ENCODE data around the gene GDPGP1.

The GDPGP1 gene

DNA sequence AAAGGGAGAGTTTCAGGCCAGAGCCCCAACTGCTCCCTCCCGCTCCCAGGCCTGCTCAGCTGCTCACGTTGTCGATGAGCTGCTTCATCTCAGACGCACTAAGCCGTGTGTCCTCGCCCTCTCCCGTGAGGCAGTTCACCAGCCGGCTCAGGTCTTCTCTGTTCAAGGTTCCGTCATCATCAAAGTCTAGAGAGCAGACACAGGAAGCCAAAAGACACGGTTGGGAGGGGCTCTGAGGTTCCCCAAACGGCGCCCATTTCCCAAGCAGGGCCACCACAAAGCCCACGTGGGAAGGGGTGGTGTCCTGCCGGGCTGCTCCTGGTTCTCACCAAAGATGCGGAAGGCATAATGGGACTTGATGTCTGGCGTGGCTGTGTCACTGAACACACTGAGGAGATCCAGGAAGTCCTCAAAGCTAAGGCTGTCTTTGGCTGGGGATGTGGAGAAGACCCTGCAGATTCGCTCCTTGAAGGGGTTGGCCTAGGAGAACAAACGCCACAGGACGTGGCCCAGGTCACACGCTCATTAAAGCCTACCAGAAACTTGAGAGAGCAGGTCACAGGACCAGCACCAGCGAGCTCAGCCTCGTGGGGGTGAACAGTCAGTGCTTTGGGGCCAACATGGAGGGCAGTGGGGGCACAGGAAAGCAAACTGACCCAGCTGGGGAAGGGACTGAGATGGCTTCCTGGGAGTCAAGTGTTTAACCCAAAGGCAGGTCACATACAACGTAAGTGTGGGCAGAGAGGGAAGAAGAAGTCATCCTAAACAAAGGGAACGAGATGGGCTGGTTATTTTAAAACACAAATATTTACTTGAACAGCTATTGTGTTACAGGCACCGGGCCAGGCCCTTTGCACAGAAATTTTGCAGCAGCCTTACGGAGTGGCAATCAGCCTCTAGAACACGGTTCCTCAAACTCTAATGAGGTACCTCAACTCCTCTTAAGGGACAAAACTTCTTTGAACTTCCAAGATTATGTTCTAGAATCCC is 2.7 kb upstream of the GDPGP1 start:
- Mint-ChIP-seq H3K4me3 (peak overlapping the region; percentile 83 to 86 (median 85)), H3K27ac (peak overlapping the region in 1 of 3 experiments; percentile 30), H3K36me3 (ENCODE audit: low read depth) (peaks cover 14% of the 10 kb centered on the region), H3K4me1 (peaks cover 13% of the 10 kb centered on the region), H3K27me3 (ENCODE audit: low read depth) (no peaks in the 10 kb centered on the region), H3K9me3 (no peaks in the 10 kb centered on the region)
- TF ChIP-seq, protein P1, sequence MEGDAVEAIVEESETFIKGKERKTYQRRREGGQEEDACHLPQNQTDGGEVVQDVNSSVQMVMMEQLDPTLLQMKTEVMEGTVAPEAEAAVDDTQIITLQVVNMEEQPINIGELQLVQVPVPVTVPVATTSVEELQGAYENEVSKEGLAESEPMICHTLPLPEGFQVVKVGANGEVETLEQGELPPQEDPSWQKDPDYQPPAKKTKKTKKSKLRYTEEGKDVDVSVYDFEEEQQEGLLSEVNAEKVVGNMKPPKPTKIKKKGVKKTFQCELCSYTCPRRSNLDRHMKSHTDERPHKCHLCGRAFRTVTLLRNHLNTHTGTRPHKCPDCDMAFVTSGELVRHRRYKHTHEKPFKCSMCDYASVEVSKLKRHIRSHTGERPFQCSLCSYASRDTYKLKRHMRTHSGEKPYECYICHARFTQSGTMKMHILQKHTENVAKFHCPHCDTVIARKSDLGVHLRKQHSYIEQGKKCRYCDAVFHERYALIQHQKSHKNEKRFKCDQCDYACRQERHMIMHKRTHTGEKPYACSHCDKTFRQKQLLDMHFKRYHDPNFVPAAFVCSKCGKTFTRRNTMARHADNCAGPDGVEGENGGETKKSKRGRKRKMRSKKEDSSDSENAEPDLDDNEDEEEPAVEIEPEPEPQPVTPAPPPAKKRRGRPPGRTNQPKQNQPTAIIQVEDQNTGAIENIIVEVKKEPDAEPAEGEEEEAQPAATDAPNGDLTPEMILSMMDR (IDR thresholded peaks at IDR 0.05; ENCODE audit: unreplicated experiment in 3 of 3), result no peak

GRCh38 chr15:90232196-90232595 is 1.8 kb upstream of the GDPGP1 start:
- TF ChIP-seq, protein P1 (IDR thresholded peaks at IDR 0.05; ENCODE audit: unreplicated experiment in 3 of 3), result no peak
- no peaks in the 10 kb centered on the region for H3K9me3 Mint-ChIP-seq
- peak overlapping the region in 1 of 3 experiments; percentile 65 for H3K27ac Mint-ChIP-seq
- peak overlapping the region; percentile 85 to 87 (median 86) for H3K4me3 Mint-ChIP-seq
- no peaks in the 10 kb centered on the region for H3K27me3 Mint-ChIP-seq (ENCODE audit: low read depth)
- peaks cover 14% of the 10 kb centered on the region for H3K36me3 Mint-ChIP-seq (ENCODE audit: low read depth)
- H3K4me1 Mint-ChIP-seq, result peaks cover 13% of the 10 kb centered on the region

DNA sequence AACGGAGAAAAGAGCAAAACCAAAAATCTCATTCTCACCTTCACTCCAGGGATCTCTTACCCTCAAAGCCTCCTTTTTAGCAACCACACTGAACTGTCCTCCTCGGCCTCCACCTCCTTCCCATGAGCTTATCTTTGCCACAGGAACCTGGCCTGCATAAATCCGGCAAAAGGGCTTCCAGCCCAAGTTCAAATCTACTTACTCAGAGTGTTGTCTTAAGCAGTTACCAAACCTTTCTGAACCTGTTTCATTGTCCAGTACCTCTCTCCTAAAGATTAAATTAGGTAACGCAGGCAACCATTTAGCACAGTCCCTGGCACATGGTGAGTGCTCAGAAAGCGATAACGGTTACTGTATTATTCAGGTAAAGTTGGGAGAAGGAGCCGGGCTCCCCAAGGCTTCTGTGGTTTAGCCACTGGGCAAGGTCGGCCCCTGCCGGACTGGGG is 1.0 kb upstream of the GDPGP1 start:
- peaks cover 13% of the 10 kb centered on the region for H3K4me1 Mint-ChIP-seq
- H3K27ac Mint-ChIP-seq, result peak overlapping the region in 2 of 3 experiments; percentile 37 to 68
- peaks cover 14% of the 10 kb centered on the region for H3K36me3 Mint-ChIP-seq (ENCODE audit: low read depth)
- no peaks in the 10 kb centered on the region for H3K9me3 Mint-ChIP-seq
- TF ChIP-seq, protein P1 (IDR thresholded peaks at IDR 0.05; ENCODE audit: unreplicated experiment in 3 of 3), result peak in 2 of 3 experiments; percentile 42 to 50
- H3K27me3 Mint-ChIP-seq (ENCODE audit: low read depth), result no peaks in the 10 kb centered on the region
- H3K4me3 Mint-ChIP-seq, result peak overlapping the region; percentile 85 to 87 (median 86)

GRCh38 chr15:90233387-90234095 is 468 bp upstream of the GDPGP1 start, which contains the start of gene CIB1:
Gene CIB1, minus strand, starts transcription at chr15:90233941. Its CDS starts 56 bp downstream, at chr15:90233885.
- Mint-ChIP-seq H3K4me3 (peak within 1 kb of the TSS; percentile 85 to 96 (median 86)), H3K27ac (peak within 1 kb of the TSS; percentile 37 to 68 (median 63)), H3K27me3 (ENCODE audit: low read depth) (no peaks in the 10 kb centered on the region), H3K4me1 (peaks cover 13% of the 10 kb centered on the region), H3K36me3 (ENCODE audit: low read depth) (peaks cover 18% of the 10 kb centered on the region), H3K9me3 (no peaks in the 10 kb centered on the region)
- TF ChIP-seq, protein P1 (IDR thresholded peaks at IDR 0.05; ENCODE audit: unreplicated experiment in 3 of 3), result peak in 1 of 3 experiments; percentile 29

DNA sequence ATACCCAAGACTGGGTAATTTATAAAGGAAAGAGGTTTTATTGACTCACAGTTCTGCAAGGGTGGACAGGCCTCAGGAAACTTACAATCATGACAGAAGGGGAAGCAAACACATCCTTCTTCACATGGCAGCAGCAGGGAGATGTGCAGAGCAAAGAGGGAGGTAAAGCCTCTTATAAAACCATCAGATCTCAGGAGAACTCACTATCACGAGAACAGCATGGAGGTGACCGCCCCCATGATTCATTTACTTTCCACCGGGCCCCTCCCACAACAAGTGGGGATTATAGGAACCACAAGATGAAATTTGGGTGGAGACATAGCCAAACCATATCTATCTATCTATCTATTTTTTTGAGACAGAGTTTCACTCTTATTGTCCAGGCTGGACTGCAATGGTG is 5.4 kb downstream of the GDPGP1 start:
- Mint-ChIP-seq H3K27me3 (ENCODE audit: low read depth) (peaks cover 5% of the 10 kb centered on the region), H3K4me3 (no peak overlapping the region), H3K9me3 (no peaks in the 10 kb centered on the region), H3K36me3 (ENCODE audit: low read depth) (peaks cover 12% of the 10 kb centered on the region), H3K4me1 (peaks cover 8% of the 10 kb centered on the region), H3K27ac (no peak overlapping the region)
- TF ChIP-seq, protein P1 (IDR thresholded peaks at IDR 0.05; ENCODE audit: unreplicated experiment in 3 of 3), result no peak

Measured in nephron (organoid).